Right atrium auricular region (tissue), 2 donors: Measurements from ENCODE around the gene IMP4. TPM values are rescaled to one million over a fixed set of nuclear protein-coding genes. Genes with fewer than 3 reads are reported as not detected.

ENCODE experiments used
- DNase-seq: peaks from one replicate; pipeline ENCODE4 v3.0.0-alpha.2; 2019; ENCODE audit warnings: low spot score
- H3K27ac ChIP-seq, 2 donors: fragments of 200-600 bp; sonication (generic); 1 replicate in 1 of 2; 2 replicates in 1 of 2; pipeline ENCODE4 v1.5.1; 2016 to 2019
- H3K27me3 ChIP-seq, 2 donors: fragments of 200-600 bp; sonication (generic); one replicate each; pipeline versions ENCODE4 v1.5.1 to v1.6.0; 2017 to 2019
- H3K36me3 ChIP-seq: fragments of 200-600 bp; sonication (generic); one replicate; pipeline ENCODE4 v1.5.1; 2016
- H3K4me1 ChIP-seq, 2 donors: fragments of 200-600 bp; sonication (generic); one replicate each; pipeline versions ENCODE4 v1.5.1 to v1.6.0; 2017 to 2019
- H3K4me3 ChIP-seq, 2 donors: fragments of 200-600 bp; sonication (generic); 1 replicate in 1 of 2; 2 replicates in 1 of 2; pipeline ENCODE4 v1.5.1; 2017 to 2019; ENCODE audit warnings: mild to moderate bottlenecking in 1 of 2, moderate library complexity in 1 of 2
- H3K9me3 ChIP-seq, 2 donors: fragments of 200-600 bp; sonication (generic); one replicate each; pipeline ENCODE4 v1.5.1; 2019
- total RNA-seq, 2 donors: library from RNA; depleted of rRNA; stranded (reverse); fragments of >200 nt; gene quantifications; one replicate each; pipeline ENCODE4 v1.1.0, GENCODE V29; 2016
- TF ChIP-seq, protein P1 (sequence below), 2 donors: fragments of 200-600 bp; sonication (generic); IDR thresholded peaks; one replicate each; pipeline ENCODE4 v1.5.1; 2019; ENCODE audit warnings: antibody characterized with exemption in 2 of 2

Gene IMP4
- total RNA-seq, 2 donors from 2014 or later: 66.6 to 86.9 TPM

DNA sequence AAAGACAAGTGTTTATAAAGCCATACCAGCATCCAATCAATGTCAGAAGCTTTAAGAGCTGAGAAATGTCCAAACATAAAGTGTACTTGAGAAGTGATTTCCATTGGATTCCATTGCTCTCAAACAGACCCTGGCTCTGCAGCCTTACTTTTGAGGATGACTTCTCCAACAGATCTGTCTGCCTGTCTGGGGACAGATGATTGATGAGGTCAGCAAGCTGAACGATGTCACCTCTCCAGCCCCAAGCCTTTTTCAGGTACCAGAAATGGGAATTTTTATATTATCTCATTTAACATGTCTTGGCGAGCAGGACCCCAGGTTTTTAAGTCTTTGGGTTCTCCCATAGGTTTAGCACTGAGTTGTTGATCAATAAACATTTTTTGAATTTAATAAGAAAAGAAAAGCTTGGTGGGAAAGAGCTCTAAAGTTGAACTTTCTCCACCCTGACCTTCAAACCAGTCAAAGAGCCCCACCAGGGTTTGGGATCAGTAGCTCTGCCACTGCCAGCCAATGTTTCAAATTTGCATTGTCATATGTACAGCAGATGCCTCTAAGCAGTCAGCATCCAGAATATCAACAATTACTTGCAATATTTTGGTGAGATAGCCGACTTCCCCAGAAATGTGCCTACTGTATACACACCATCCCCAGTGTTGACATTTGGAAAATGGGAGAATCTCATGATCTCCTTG, 35.7 kb downstream of the IMP4 start:
- Histone ChIP-seq H3K4me1 (peaks cover 0 to 25% of the 10 kb centered on the region in 2 donors), H3K36me3 (no peaks in the 10 kb centered on the region), H3K27me3 (no peaks in the 10 kb centered on the region), H3K4me3 (no peak overlapping the region), H3K9me3 (no peaks in the 10 kb centered on the region), H3K27ac (no peak overlapping the region)
- TF ChIP-seq, protein P1, sequence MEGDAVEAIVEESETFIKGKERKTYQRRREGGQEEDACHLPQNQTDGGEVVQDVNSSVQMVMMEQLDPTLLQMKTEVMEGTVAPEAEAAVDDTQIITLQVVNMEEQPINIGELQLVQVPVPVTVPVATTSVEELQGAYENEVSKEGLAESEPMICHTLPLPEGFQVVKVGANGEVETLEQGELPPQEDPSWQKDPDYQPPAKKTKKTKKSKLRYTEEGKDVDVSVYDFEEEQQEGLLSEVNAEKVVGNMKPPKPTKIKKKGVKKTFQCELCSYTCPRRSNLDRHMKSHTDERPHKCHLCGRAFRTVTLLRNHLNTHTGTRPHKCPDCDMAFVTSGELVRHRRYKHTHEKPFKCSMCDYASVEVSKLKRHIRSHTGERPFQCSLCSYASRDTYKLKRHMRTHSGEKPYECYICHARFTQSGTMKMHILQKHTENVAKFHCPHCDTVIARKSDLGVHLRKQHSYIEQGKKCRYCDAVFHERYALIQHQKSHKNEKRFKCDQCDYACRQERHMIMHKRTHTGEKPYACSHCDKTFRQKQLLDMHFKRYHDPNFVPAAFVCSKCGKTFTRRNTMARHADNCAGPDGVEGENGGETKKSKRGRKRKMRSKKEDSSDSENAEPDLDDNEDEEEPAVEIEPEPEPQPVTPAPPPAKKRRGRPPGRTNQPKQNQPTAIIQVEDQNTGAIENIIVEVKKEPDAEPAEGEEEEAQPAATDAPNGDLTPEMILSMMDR (IDR thresholded peaks at IDR 0.05): no peak
- DNase-seq: no peak

DNA sequence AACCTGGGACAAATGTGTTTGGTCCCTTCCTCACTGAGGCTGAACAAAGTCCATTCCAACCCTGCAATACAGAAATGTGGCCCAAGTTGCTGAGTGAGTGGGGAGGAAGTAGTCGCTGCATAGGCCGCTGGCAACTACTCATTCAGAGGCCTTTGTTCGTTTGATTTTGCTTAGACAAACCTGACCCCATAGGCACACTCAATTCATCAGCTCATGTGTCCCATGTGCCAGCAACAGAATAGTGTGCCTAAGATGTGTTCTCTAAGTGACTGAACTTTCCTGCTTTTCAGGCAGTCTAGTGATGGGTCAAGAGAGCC, 36.2 kb downstream of the IMP4 start:
- no peaks in the 10 kb centered on the region for H3K9me3 ChIP-seq
- H3K4me1 ChIP-seq: peaks cover 0 to 20% of the 10 kb centered on the region in 2 donors
- no peak overlapping the region for H3K27ac ChIP-seq
- H3K27me3 ChIP-seq: no peaks in the 10 kb centered on the region
- TF ChIP-seq, protein P1 (IDR thresholded peaks at IDR 0.05): no peak
- H3K36me3 ChIP-seq: no peaks in the 10 kb centered on the region
- H3K4me3 ChIP-seq: no peak overlapping the region
- DNase-seq: no peak

DNA sequence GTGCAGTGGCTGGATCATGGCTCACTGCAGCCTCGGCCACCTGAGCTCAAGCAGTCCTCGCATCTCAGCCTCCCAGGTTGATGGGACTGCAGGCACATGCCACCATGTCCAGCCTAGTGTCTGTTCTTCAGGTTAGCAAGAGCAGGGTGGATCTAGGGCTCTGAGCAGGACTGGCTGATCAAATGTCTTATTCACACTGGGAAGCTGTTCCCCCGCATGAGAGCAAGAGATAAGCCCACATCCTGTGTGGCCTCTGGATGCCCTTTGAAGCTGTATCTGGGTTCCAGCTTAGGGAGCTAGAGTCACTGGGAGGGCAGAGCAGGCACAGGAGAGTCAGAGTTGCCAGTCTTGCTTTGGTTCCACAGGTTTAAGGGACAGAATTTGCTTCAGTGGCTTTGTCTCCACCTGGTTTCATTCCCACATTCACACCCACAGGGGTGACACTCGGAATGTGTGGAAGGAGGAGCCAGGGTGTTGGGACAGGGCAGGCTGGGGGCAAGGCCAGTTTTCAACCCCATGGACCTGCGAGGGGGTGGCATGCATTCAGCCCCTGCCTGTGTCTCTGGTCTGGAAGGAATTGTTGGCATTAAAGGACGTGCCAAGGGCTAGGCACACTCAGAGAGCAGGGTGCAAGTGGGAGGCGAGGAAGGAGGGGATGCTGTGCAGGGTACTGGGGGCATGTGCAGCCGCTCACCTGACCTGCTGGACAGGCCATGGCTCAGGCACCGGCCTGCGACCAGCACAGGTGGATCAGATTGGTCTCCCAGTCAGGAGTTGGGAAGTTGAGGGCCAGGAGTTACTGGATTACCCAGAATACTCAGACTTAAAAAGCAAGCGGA, 37.6 kb downstream of the IMP4 start:
- Histone ChIP-seq H3K36me3 (no peaks in the 10 kb centered on the region), H3K4me3 (no peak overlapping the region), H3K27ac (no peak overlapping the region), H3K27me3 (no peaks in the 10 kb centered on the region), H3K9me3 (no peaks in the 10 kb centered on the region), H3K4me1 (peaks cover 0 to 8% of the 10 kb centered on the region in 2 donors)
- TF ChIP-seq, protein P1 (IDR thresholded peaks at IDR 0.05): no peak
- no peak for DNase-seq

DNA sequence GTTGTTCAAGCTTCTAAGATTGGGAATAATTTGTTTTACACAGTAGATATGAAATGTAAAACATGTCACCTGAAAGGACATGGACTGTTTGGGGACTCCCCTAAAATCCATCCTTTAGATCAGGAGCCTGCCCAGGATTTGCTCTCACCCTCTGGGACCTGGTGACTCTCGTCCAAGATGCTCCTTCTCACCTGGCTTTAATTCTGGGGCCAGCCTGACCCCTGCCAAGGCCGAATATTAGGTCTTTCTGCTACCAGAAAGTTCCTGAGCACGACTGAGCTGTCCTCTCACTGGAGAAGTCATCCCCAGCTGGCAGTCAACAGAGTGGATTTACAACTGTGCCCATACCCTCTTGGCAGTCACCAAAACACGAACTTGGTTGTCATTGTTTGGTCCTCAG, 38.4 kb downstream of the IMP4 start:
- Histone ChIP-seq H3K36me3 (no peaks in the 10 kb centered on the region), H3K27me3 (no peaks in the 10 kb centered on the region), H3K27ac (no peak overlapping the region), H3K4me1 (peaks cover 0 to 15% of the 10 kb centered on the region in 2 donors), H3K4me3 (no peak overlapping the region), H3K9me3 (no peaks in the 10 kb centered on the region)
- TF ChIP-seq, protein P1 (IDR thresholded peaks at IDR 0.05): no peak
- no peak for DNase-seq

DNA sequence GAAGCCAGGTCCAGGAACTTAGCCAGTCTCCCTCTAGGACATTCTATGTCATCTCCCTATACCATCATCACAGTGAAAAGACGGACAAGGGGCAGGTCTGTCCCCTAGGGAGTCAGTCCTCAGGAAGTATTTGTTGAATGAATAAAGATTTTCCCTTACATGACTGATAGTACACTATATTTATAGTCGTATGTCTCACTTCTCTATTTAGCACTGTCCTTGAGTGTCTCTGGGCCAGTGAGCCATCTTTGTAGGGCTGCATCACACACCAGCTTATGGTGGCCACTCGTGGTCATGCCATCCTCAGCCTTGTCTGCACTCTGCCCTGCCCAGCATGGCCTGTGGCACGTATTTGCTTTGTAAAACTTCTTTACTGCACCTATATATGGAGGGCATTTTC, 38.9 kb downstream of the IMP4 start:
- no peaks in the 10 kb centered on the region for H3K27me3 ChIP-seq
- H3K9me3 ChIP-seq: no peaks in the 10 kb centered on the region
- no peak for DNase-seq
- H3K4me3 ChIP-seq: no peak overlapping the region
- no peak overlapping the region for H3K27ac ChIP-seq
- peaks cover 0 to 19% of the 10 kb centered on the region in 2 donors for H3K4me1 ChIP-seq
- TF ChIP-seq, protein P1 (IDR thresholded peaks at IDR 0.05): no peak
- no peaks in the 10 kb centered on the region for H3K36me3 ChIP-seq
